K562 (cell line): ENCODE measurements around the gene TAF4.

Experiments
- CEBPZ ChIP-seq: fragments of 150-350 bp; IDR thresholded peaks from 2 replicates; pipeline ENCODE4 v1.6.1; 2014; ENCODE audit warnings: low read depth, mild to moderate bottlenecking, low read length, borderline replicate concordance
- E2F8 ChIP-seq: fragments of 450-650 bp; IDR thresholded peaks from 2 replicates; pipeline ENCODE4 v1.7.1; 2018; ENCODE audit warnings: mild to moderate bottlenecking, low read depth; ENCODE audit not compliant: partially characterized antibody
- FOXA1 ChIP-seq: fragments of 450-650 bp; IDR thresholded peaks from 2 replicates; pipeline ENCODE4 v1.6.1; 2016; ENCODE audit warnings: mild to moderate bottlenecking, borderline replicate concordance
- NRF1 ChIP-seq, 2 experiments: fragments of 450-650 bp; IDR thresholded peaks in 1 of 2; conservative IDR thresholded peaks in 1 of 2; 2 replicates each; pipeline ENCODE4 v1.6.1; 2014; ENCODE audit warnings: mild to moderate bottlenecking in 2 of 2
- STAT5B ChIP-seq: fragments of 250-450 bp; sonication (Bioruptor Pico); IDR thresholded peaks from 2 replicates; pipeline ENCODE4 v1.8.0; 2021; ENCODE audit warnings: mild to moderate bottlenecking, inconsistent platforms
- ZNF280B ChIP-seq: fragments of 250-450 bp; sonication (Bioruptor Pico); IDR thresholded peaks from 2 replicates; pipeline ENCODE4 v1.5.1; 2021; ENCODE audit warnings: mild to moderate bottlenecking
- ZNF644 ChIP-seq: fragments of 200-800 bp; sonication (Bioruptor generic); IDR thresholded peaks from 2 replicates; pipeline ENCODE4 v1.6.1; 2016; ENCODE audit warnings: low read depth, missing genetic modification characterization, missing compliant biosample characterization

- no peak for TF ChIP-seq ZNF280B (CRISPR knock-in tag)
- TF ChIP-seq NRF1 (conservative IDR thresholded peaks at IDR 0.05 in 1 of 2, IDR thresholded peaks at IDR 0.05 in 1 of 2) = no peak
- no peak for TF ChIP-seq E2F8
- no peak for TF ChIP-seq FOXA1
- no peak for TF ChIP-seq CEBPZ
- TF ChIP-seq ZNF644 (tag) = no peak
- TF ChIP-seq STAT5B = no peak
Measured at GRCh38 chr20:61972636-61973508, 92.8 kb downstream of the TAF4 start.
